ENCODE measurements around the gene FGGY.
"Not testable (repeated sequence)": the region's sequence is repeated elsewhere in the genome, so short reads cannot be mapped to it uniquely, and the experiment has no call there.

Gene FGGY

GRCh38 chr1:59601811-59602210, 304.9 kb downstream of the FGGY start:
- DNase-seq: no peak

- no peak for DNase-seq
Measured at GRCh38 chr1:59604191-59604590, 307.3 kb downstream of the FGGY start.

GRCh38 chr1:59605184-59605583, 308.3 kb downstream of the FGGY start:
- DNase-seq: no peak

GRCh38 chr1:59605761-59606160, 308.9 kb downstream of the FGGY start:
- no peak for DNase-seq

- DNase-seq: no peak
Measured at GRCh38 chr1:59609245-59609644, 312.4 kb downstream of the FGGY start.

GRCh38 chr1:59610499-59610898, 313.6 kb downstream of the FGGY start:
- not testable (repeated sequence) for DNase-seq

GRCh38 chr1:59617434-59617833, 320.5 kb downstream of the FGGY start:
- no peak for DNase-seq

- no peak for DNase-seq
Measured at GRCh38 chr1:59619557-59619956, 322.7 kb downstream of the FGGY start.

- no peak for DNase-seq
Measured at GRCh38 chr1:59625384-59625783, 328.5 kb downstream of the FGGY start.

GRCh38 chr1:59631561-59632255, 334.8 kb downstream of the FGGY start:
- no peak for DNase-seq

GRCh38 chr1:59635097-59635496, 338.2 kb downstream of the FGGY start:
- DNase-seq: no peak

GRCh38 chr1:59638231-59638711, 341.4 kb downstream of the FGGY start:
- DNase-seq: no peak

GRCh38 chr1:59639266-59639665, 342.4 kb downstream of the FGGY start:
- DNase-seq: no peak

GRCh38 chr1:59640851-59641250, 344.0 kb downstream of the FGGY start:
- DNase-seq: no peak

- DNase-seq: no peak
Measured at GRCh38 chr1:59641836-59642235, 344.9 kb downstream of the FGGY start.

GRCh38 chr1:59643526-59643925, 346.6 kb downstream of the FGGY start:
- no peak for DNase-seq

- DNase-seq: no peak
Measured at GRCh38 chr1:59645893-59646292, 349.0 kb downstream of the FGGY start.

GRCh38 chr1:59653142-59653958, 356.5 kb downstream of the FGGY start:
- DNase-seq: not testable (repeated sequence)

- no peak for DNase-seq
Measured at GRCh38 chr1:59653968-59654367, 357.1 kb downstream of the FGGY start.

GRCh38 chr1:59657873-59658465, 361.1 kb downstream of the FGGY start:
- DNase-seq: no peak

GRCh38 chr1:59664166-59664565, 367.3 kb downstream of the FGGY start:
- no peak for DNase-seq

- DNase-seq: no peak
Measured at GRCh38 chr1:59666106-59666505, 369.2 kb downstream of the FGGY start.

GRCh38 chr1:59667020-59667419, 370.1 kb downstream of the FGGY start:
- no peak for DNase-seq

GRCh38 chr1:59669752-59670312, 372.9 kb downstream of the FGGY start:
- DNase-seq: no peak

Data from NCI-H2107 (cell line).